ENCODE data around the gene NELL1. TPM values are rescaled to one million over a fixed set of nuclear protein-coding genes. Genes with fewer than 3 reads are reported as not detected.

Gene NELL1
- total RNA-seq, 1 donor from 2014 or later: not detected

DNA sequence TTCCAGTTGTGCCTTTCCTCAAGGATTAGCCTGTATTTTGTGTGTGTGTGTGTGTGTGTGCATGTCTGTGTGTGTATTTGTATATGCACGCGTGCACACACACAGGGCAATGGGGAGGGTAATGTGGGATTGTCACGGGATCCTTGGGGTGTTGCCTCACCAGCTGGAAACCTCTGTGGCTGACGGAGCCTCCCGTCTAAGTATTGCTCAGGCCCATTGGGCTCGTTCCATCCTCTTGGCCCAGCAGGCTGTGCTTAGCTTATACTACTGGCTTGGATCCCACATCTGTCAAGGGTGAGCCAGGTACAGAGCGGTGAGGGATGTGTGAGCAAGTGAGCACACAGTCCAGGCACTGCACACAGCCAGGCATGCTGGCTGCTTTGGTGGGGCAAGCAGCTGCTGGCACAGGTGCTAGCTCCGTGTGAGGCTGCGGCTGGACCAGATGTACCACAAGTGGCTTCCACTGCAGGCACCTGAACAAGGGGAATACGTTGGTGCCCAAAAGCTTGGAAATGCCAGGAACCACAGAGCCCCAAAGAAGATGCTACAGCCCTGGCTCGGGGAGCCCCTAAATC, 462.8 kb downstream of the NELL1 start:
- no peaks in the 10 kb centered on the region for H3K27me3 ChIP-seq

DNA sequence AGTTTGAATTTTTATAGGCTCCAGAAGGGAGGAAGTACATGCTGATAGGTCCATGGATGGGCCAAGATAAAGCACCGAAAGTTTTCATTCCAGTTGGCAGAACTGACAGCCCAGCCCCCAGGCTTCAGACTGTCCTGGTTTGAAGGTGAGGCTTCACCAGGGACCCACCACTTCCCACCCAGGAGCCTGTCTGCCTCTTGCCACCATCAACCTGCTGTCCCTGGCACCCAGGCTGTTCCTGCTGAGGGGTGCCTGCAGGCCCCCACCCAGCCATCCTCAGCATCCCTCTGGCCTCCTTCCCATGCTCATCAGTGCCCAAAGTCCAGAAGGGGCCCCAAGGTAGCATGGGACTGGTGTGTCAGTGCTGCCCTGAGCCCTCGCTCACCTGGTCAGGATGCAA, 463.9 kb downstream of the NELL1 start:
- no peak overlapping the region for H2AFZ ChIP-seq (replicated peaks)
- Mint-ChIP-seq H3K27ac (no peak overlapping the region), H3K36me3 (no peaks in the 10 kb centered on the region), H3K4me1 (peaks cover 5% of the 10 kb centered on the region), H3K27me3 (ENCODE audit: insufficient read depth, low read depth) (no peaks in the 10 kb centered on the region), H3K9me3 (no peaks in the 10 kb centered on the region), H3K4me3 (no peak overlapping the region)
- no peaks in the 10 kb centered on the region for H3K36me3 ChIP-seq
- no peaks in the 10 kb centered on the region for H3F3A ChIP-seq (ENCODE audit: low read depth)
- H3K9me3 ChIP-seq (ENCODE audit: low read depth): no peaks in the 10 kb centered on the region
- no peaks in the 10 kb centered on the region for H3K27me3 ChIP-seq
- H3K4me2 ChIP-seq: no peak overlapping the region
- no peak overlapping the region for H3K9ac ChIP-seq
- no peak overlapping the region for H3K4me3 ChIP-seq
- no peaks in the 10 kb centered on the region for H4K20me1 ChIP-seq (ENCODE audit: low read depth)
- H3K4me1 ChIP-seq: no peaks in the 10 kb centered on the region
- TF ChIP-seq, protein P1, sequence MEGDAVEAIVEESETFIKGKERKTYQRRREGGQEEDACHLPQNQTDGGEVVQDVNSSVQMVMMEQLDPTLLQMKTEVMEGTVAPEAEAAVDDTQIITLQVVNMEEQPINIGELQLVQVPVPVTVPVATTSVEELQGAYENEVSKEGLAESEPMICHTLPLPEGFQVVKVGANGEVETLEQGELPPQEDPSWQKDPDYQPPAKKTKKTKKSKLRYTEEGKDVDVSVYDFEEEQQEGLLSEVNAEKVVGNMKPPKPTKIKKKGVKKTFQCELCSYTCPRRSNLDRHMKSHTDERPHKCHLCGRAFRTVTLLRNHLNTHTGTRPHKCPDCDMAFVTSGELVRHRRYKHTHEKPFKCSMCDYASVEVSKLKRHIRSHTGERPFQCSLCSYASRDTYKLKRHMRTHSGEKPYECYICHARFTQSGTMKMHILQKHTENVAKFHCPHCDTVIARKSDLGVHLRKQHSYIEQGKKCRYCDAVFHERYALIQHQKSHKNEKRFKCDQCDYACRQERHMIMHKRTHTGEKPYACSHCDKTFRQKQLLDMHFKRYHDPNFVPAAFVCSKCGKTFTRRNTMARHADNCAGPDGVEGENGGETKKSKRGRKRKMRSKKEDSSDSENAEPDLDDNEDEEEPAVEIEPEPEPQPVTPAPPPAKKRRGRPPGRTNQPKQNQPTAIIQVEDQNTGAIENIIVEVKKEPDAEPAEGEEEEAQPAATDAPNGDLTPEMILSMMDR (IDR thresholded peaks at IDR 0.05): no peak
- H3K27ac ChIP-seq: no peak overlapping the region
- no peaks in the 10 kb centered on the region for H3K79me2 ChIP-seq (ENCODE audit: low read depth)
- DNase-seq (ENCODE audit: low spot score): no peak

More for the DNA sequence above, 462.8 kb downstream of the NELL1 start:
- Mint-ChIP-seq H3K9me3 (no peaks in the 10 kb centered on the region), H3K36me3 (no peaks in the 10 kb centered on the region), H3K27me3 (ENCODE audit: insufficient read depth, low read depth) (no peaks in the 10 kb centered on the region), H3K4me1 (peaks cover 5% of the 10 kb centered on the region), H3K27ac (no peak overlapping the region), H3K4me3 (no peak overlapping the region)
- DNase-seq (ENCODE audit: low spot score): no peak
- H3K9ac ChIP-seq: no peak overlapping the region
- H4K20me1 ChIP-seq (ENCODE audit: low read depth): no peaks in the 10 kb centered on the region
- no peak overlapping the region for H3K4me2 ChIP-seq
- H2AFZ ChIP-seq (replicated peaks): no peak overlapping the region
- H3K9me3 ChIP-seq (ENCODE audit: low read depth): no peaks in the 10 kb centered on the region
- no peak overlapping the region for H3K27ac ChIP-seq
- no peaks in the 10 kb centered on the region for H3F3A ChIP-seq (ENCODE audit: low read depth)
- no peaks in the 10 kb centered on the region for H3K36me3 ChIP-seq
- no peaks in the 10 kb centered on the region for H3K79me2 ChIP-seq (ENCODE audit: low read depth)
- TF ChIP-seq, protein P1 (IDR thresholded peaks at IDR 0.05): no peak
- no peak for TF ChIP-seq EZH2 (IDR thresholded peaks at IDR 0.05)
- TF ChIP-seq EZH2phosphoT487 (IDR thresholded peaks at IDR 0.05): no peak
- no peak overlapping the region for H3K4me3 ChIP-seq
- H3K4me1 ChIP-seq: no peaks in the 10 kb centered on the region

DNA sequence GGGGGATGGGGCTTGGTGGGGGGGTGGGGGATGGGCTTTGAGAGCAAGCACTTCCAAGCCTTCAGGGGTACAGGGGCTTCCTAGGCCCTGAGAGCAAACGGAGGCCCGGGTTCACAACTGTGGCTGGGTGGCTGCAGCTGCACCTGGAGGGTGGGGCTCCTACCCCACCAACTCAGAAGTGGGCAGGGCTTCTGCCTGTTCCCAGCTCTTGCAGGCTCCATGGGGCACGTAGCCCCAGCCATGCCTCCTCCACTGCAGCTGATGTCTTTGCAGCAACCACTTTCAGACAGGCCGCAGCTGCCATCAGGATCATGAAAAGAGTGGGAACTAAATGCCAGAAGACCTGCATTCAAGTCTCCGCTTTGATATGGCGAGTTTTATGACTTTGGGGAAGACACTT, 464.3 kb downstream of the NELL1 start:
- H3K4me2 ChIP-seq: no peak overlapping the region
- H3K79me2 ChIP-seq (ENCODE audit: low read depth): no peaks in the 10 kb centered on the region
- Mint-ChIP-seq H3K9me3 (no peaks in the 10 kb centered on the region), H3K4me1 (peaks cover 5% of the 10 kb centered on the region), H3K27ac (no peak overlapping the region), H3K27me3 (ENCODE audit: insufficient read depth, low read depth) (no peaks in the 10 kb centered on the region), H3K36me3 (no peaks in the 10 kb centered on the region), H3K4me3 (no peak overlapping the region)
- H3K36me3 ChIP-seq: no peaks in the 10 kb centered on the region
- no peak overlapping the region for H3K9ac ChIP-seq
- H3K4me1 ChIP-seq: no peaks in the 10 kb centered on the region
- H3K27me3 ChIP-seq: no peaks in the 10 kb centered on the region
- no peaks in the 10 kb centered on the region for H4K20me1 ChIP-seq (ENCODE audit: low read depth)
- no peak for DNase-seq (ENCODE audit: low spot score)
- no peak overlapping the region for H3K4me3 ChIP-seq
- H2AFZ ChIP-seq (replicated peaks): no peak overlapping the region
- H3F3A ChIP-seq (ENCODE audit: low read depth): no peaks in the 10 kb centered on the region
- H3K27ac ChIP-seq: no peak overlapping the region
- H3K9me3 ChIP-seq (ENCODE audit: low read depth): no peaks in the 10 kb centered on the region
- TF ChIP-seq EZH2 (IDR thresholded peaks at IDR 0.05) (no peak), EZH2phosphoT487 (IDR thresholded peaks at IDR 0.05) (no peak)
- TF ChIP-seq, protein P1 (IDR thresholded peaks at IDR 0.05): no peak

Data from neural progenitor cell (in vitro differentiated cells).